H1 (cell line): Measurements from ENCODE around the gene GATAD2B. TPM values are rescaled to one million over a fixed set of nuclear protein-coding genes. Genes with fewer than 3 reads are reported as not detected.

Experiments
- CTCF ChIA-PET: fragments of 300-600 bp; sonication (Branson Sonifier 250); formaldehyde crosslinking; loops from one replicate; lab custom pipeline; 2021; ENCODE audit not compliant: partially characterized antibody; lab: Charles Lee
- POLR2A ChIA-PET: fragments of 300-600 bp; sonication (Branson Sonifier 250); formaldehyde crosslinking; loops from one replicate; lab custom pipeline; 2021; ENCODE audit warnings: inconsistent platforms; ENCODE audit not compliant: partially characterized antibody; lab: Charles Lee
- DNase-seq, 2 experiments: peaks; one replicate each; pipeline versions ENCODE4 v3.0.0 to v3.0.0-alpha.2; 2010 to 2022; ENCODE audit warnings: low spot score in 2 of 2, low read depth in 1 of 2, mixed read lengths in 1 of 2
- FAIRE-seq: peaks from 2 replicates; lab custom pipeline; 2011; peaks lifted over from hg19 to GRCh38; lab: Jason Lieb, UNC
- H2AFZ ChIP-seq: 2 replicates; pipeline ENCODE4 v1.8.1; 2012; ENCODE audit warnings: low read length, inconsistent platforms
- H2AK5ac ChIP-seq: 2 replicates; pipeline ENCODE4 v1.6.1; 2013; ENCODE audit warnings: low read depth, low read length
- H2BK120ac ChIP-seq: replicated peaks from 2 replicates; pipeline ENCODE3; 2013; ENCODE audit warnings: low read depth, low read length, inconsistent platforms
- H2BK12ac ChIP-seq: 2 replicates; pipeline ENCODE4 v1.6.1; 2013; ENCODE audit warnings: low read depth, low read length
- H2BK15ac ChIP-seq: 2 replicates; pipeline ENCODE4 v1.6.1; 2013; ENCODE audit warnings: low read length
- H2BK20ac ChIP-seq: 2 replicates; pipeline ENCODE4 v1.6.1; 2013; ENCODE audit warnings: low read length
- H2BK5ac ChIP-seq: 2 replicates; pipeline ENCODE4 v1.6.1; 2013; ENCODE audit warnings: low read depth, low read length
- H3K14ac ChIP-seq: 2 replicates; pipeline ENCODE4 v1.6.1; 2013; ENCODE audit warnings: inconsistent platforms; ENCODE audit not compliant: insufficient read length
- H3K18ac ChIP-seq: 2 replicates; pipeline ENCODE4 v1.6.1; 2013; ENCODE audit warnings: low read length; ENCODE audit errors: extremely low read depth
- H3K23ac ChIP-seq: 2 replicates; pipeline ENCODE4 v1.6.1; 2013; ENCODE audit warnings: inconsistent platforms; ENCODE audit not compliant: insufficient read length
- H3K23me2 ChIP-seq: 2 replicates; pipeline ENCODE4 v1.6.1; 2013; ENCODE audit warnings: low read depth, low read length
- H3K27ac ChIP-seq: 2 replicates; pipeline ENCODE4 v1.6.1; 2011; ENCODE audit warnings: low read depth, low read length, inconsistent platforms
- H3K27me3 ChIP-seq, 4 experiments: replicated peaks in 1 of 4; 1 replicate in 1 of 4; 2 replicates in 3 of 4; pipeline versions ENCODE4 v1.6.1 to v1.8.1; 2011 to 2013; ENCODE audit warnings: low read length in 3 of 4, mild to moderate bottlenecking in 3 of 4, inconsistent platforms in 2 of 4, mixed read lengths in 2 of 4, moderate library complexity in 1 of 4; ENCODE audit not compliant: control insufficient read depth in 3 of 4, insufficient read depth in 3 of 4; ENCODE audit errors: extremely low read depth in 1 of 4
- H3K36me3 ChIP-seq, 4 experiments: 2 replicates each; pipeline versions ENCODE4 v1.6.1 to v1.8.1; 2011 to 2013; ENCODE audit warnings: mild to moderate bottlenecking in 4 of 4, low read length in 3 of 4, moderate library complexity in 2 of 4, control low read depth in 1 of 4, inconsistent platforms in 1 of 4; ENCODE audit not compliant: insufficient read depth in 4 of 4, control insufficient read depth in 2 of 4
- H3K4ac ChIP-seq: replicated peaks from 2 replicates; pipeline ENCODE3; 2013; ENCODE audit warnings: low read length, low read depth, mixed read lengths, inconsistent platforms; ENCODE audit not compliant: insufficient read length
- H3K4me1 ChIP-seq, 4 experiments: replicated peaks in 1 of 4; 1 replicate in 1 of 4; 2 replicates in 3 of 4; pipeline versions ENCODE4 v1.6.1 to v1.8.1; 2011 to 2013; ENCODE audit warnings: low read length in 3 of 4, inconsistent platforms in 2 of 4, mixed read lengths in 1 of 4; ENCODE audit not compliant: insufficient read depth in 4 of 4, control insufficient read depth in 3 of 4
- H3K4me2 ChIP-seq, 2 experiments: 2 replicates each; pipeline versions ENCODE4 v1.6.1 to v1.8.1; 2011 to 2013; ENCODE audit warnings: low read depth in 2 of 2, low read length in 2 of 2, control low read depth in 1 of 2, inconsistent platforms in 1 of 2, mild to moderate bottlenecking in 1 of 2; ENCODE audit not compliant: insufficient read depth in 1 of 2
- H3K4me3 ChIP-seq, 4 experiments: fragments of 200-600, 300-600 bp in 1 of 4; sonication (generic), shearing (Covaris generic), sonication (Bioruptor Twin) in 1 of 4; 2 replicates each; pipeline versions ENCODE4 v1.5.1 to v1.8.1; 2011 to 2016; ENCODE audit warnings: low read length in 4 of 4, low read depth in 3 of 4, control low read depth in 2 of 4, inconsistent platforms in 2 of 4, mild to moderate bottlenecking in 2 of 4, mixed read lengths in 1 of 4, moderate library complexity in 1 of 4; ENCODE audit not compliant: insufficient read depth in 2 of 4; ENCODE audit errors: extremely low read depth in 1 of 4
- H3K56ac ChIP-seq: replicated peaks from 2 replicates; pipeline ENCODE3; 2013; ENCODE audit warnings: low read depth, mild to moderate bottlenecking, mixed read lengths, low read length, inconsistent platforms; ENCODE audit not compliant: insufficient read length
- H3K79me1 ChIP-seq: 2 replicates; pipeline ENCODE4 v1.6.1; 2013; ENCODE audit warnings: low read depth, low read length, control low read depth
- H3K79me2 ChIP-seq, 2 experiments: 2 replicates each; pipeline versions ENCODE4 v1.6.1 to v1.8.1; 2012 to 2013; ENCODE audit warnings: low read length in 2 of 2, mild to moderate bottlenecking in 2 of 2, inconsistent platforms in 1 of 2; ENCODE audit not compliant: insufficient read depth in 2 of 2, control insufficient read depth in 1 of 2
- H3K9ac ChIP-seq, 4 experiments: replicated peaks in 1 of 4; 1 replicate in 1 of 4; 2 replicates in 3 of 4; pipeline versions ENCODE4 v1.6.1 to v1.8.1; 2011 to 2013; ENCODE audit warnings: low read depth in 3 of 4, low read length in 3 of 4, control low read depth in 2 of 4, mild to moderate bottlenecking in 2 of 4, moderate library complexity in 2 of 4, inconsistent platforms in 1 of 4; ENCODE audit errors: extremely low read depth in 1 of 4
- H3K9me3 ChIP-seq, 2 experiments: 2 replicates each; pipeline versions ENCODE4 v1.6.1 to v1.8.1; 2012 to 2013; ENCODE audit warnings: mild to moderate bottlenecking in 2 of 2, moderate library complexity in 2 of 2, control low read depth in 1 of 2, inconsistent platforms in 1 of 2, low read depth in 1 of 2, low read length in 1 of 2, mixed read lengths in 1 of 2; ENCODE audit not compliant: insufficient read depth in 2 of 2
- H4K20me1 ChIP-seq, 2 experiments: replicated peaks in 1 of 2; 2 replicates each; pipeline versions ENCODE3 to v1.8.1; 2011 to 2013; ENCODE audit warnings: inconsistent platforms in 2 of 2, low read length in 2 of 2, mild to moderate bottlenecking in 1 of 2; ENCODE audit not compliant: insufficient read depth in 2 of 2, control insufficient read depth in 1 of 2
- H4K5ac ChIP-seq: 2 replicates; pipeline ENCODE4 v1.6.1; 2013; ENCODE audit warnings: low read length, low read depth, mixed read lengths, inconsistent platforms; ENCODE audit not compliant: insufficient read length
- H4K8ac ChIP-seq: 2 replicates; pipeline ENCODE4 v1.8.0; 2013; ENCODE audit warnings: mild to moderate bottlenecking, moderate library complexity, low read length, inconsistent platforms; ENCODE audit not compliant: insufficient read depth; ENCODE audit errors: extremely low read depth
- H4K91ac ChIP-seq: replicated peaks from 2 replicates; pipeline ENCODE3; 2013; ENCODE audit warnings: low read length, mixed read lengths, inconsistent platforms; ENCODE audit not compliant: insufficient read length
- CHD2 ChIP-seq: IDR thresholded peaks from 2 replicates; pipeline ENCODE4 v1.6.1; 2012; ENCODE audit warnings: low read length, improper control_type of control experiment
- CREB1 ChIP-seq: IDR thresholded peaks from 2 replicates; pipeline ENCODE4 v1.6.1; 2012; ENCODE audit warnings: inconsistent platforms
- EP300 ChIP-seq, 2 experiments: IDR thresholded peaks; 1 replicate in 1 of 2; 2 replicates in 1 of 2; pipeline ENCODE4 v1.6.1; 2011 to 2012; ENCODE audit warnings: low read depth in 2 of 2, low read length in 2 of 2, mild to moderate bottlenecking in 2 of 2, borderline replicate concordance in 1 of 2, inconsistent platforms in 1 of 2, moderate library complexity in 1 of 2
- EZH2 ChIP-seq: fragments of 200-600 bp; sonication (generic); IDR thresholded peaks from 2 replicates; pipeline ENCODE4 v1.7.1; 2012; ENCODE audit warnings: low read depth, mild to moderate bottlenecking, moderate library complexity, low read length, inconsistent platforms; ENCODE audit not compliant: severe bottlenecking
- HDAC6 ChIP-seq: IDR thresholded peaks from one replicate; pipeline ENCODE4 v1.7.1; 2012; ENCODE audit warnings: low read depth, mild to moderate bottlenecking, inconsistent platforms, low read length, moderate library complexity
- NRF1 ChIP-seq: IDR thresholded peaks from 2 replicates; pipeline ENCODE4 v1.6.1; 2011; ENCODE audit warnings: mild to moderate bottlenecking, low read depth, low read length, improper control_type of control experiment
- POLR2A ChIP-seq, 2 experiments: IDR thresholded peaks; 1 replicate in 1 of 2; 2 replicates in 1 of 2; pipeline ENCODE4 v1.6.1; 2011; ENCODE audit warnings: low read depth in 2 of 2, low read length in 2 of 2, mild to moderate bottlenecking in 2 of 2; ENCODE audit errors: control extremely low read depth in 1 of 2
- RNF2 ChIP-seq: fragments of 200-900, 300-1000 bp; sonication (generic); IDR thresholded peaks from 2 replicates; pipeline ENCODE4 v1.7.1; 2016; ENCODE audit warnings: borderline replicate concordance, low read depth, mild to moderate bottlenecking, antibody characterized with exemption, low read length; ENCODE audit not compliant: poor library complexity, severe bottlenecking; ENCODE audit errors: missing control alignments
- SIN3A ChIP-seq, 2 experiments: IDR thresholded peaks in 1 of 2; conservative IDR thresholded peaks in 1 of 2; 2 replicates each; pipeline ENCODE4 v1.6.1; 2011 to 2012; ENCODE audit warnings: low read length in 2 of 2, improper control_type of control experiment in 1 of 2, low read depth in 1 of 2, mild to moderate bottlenecking in 1 of 2
- SP2 ChIP-seq: IDR thresholded peaks from 2 replicates; pipeline ENCODE4 v1.6.1; 2012; ENCODE audit warnings: mild to moderate bottlenecking, low read length, inconsistent platforms
- SRF ChIP-seq: IDR thresholded peaks from 2 replicates; pipeline ENCODE4 v1.6.1; 2011; ENCODE audit warnings: mild to moderate bottlenecking, low read depth, low read length, moderate library complexity
- TAF7 ChIP-seq: optimal IDR thresholded peaks from 2 replicates; pipeline ENCODE3; 2011; ENCODE audit warnings: low read depth, mild to moderate bottlenecking, inconsistent platforms, low read length, moderate library complexity, borderline replicate concordance
- TEAD4 ChIP-seq: IDR thresholded peaks from 2 replicates; pipeline ENCODE4 v1.6.1; 2012; ENCODE audit warnings: low read depth, low read length, inconsistent platforms, mixed read lengths
- WGBS, 2 experiments: shearing (Covaris generic) in 1 of 2; methylation state at CpG; one replicate each; pipeline versions ENCODE4 v1.1.6 to v1.1.7; 2013 to 2015; ENCODE audit warnings: low lambda C conversion rate in 2 of 2, mixed read lengths in 2 of 2, inconsistent platforms in 1 of 2, low coverage in 1 of 2, missing lambda C conversion rate in 1 of 2; ENCODE audit not compliant: insufficient replicate concordance in 2 of 2, insufficient coverage in 1 of 2, insufficient read length in 1 of 2; ENCODE audit errors: extremely low coverage in 1 of 2, missing lambda C conversion rate in 1 of 2; 5-methylcytosine and 5-hydroxymethylcytosine counted together
- polyA plus RNA-seq, 7 experiments: library from polyadenylated mRNA; depleted of rRNA in 3 of 7; stranded (reverse) in 5 of 7; unstranded in 2 of 7; fragments of >200 nt in 5 of 7; fragments of 200-250 nt in 2 of 7; gene quantifications; 1 replicate in 5 of 7; 2 replicates in 1 of 7; 4 replicates in 1 of 7; pipeline versions ENCODE4 v1.2.1 to v1.2.3, GENCODE V29; 2011 to 2013; ENCODE audit warnings: missing spikeins in 2 of 7, mixed read lengths in 2 of 7
- total RNA-seq: library from RNA; stranded (reverse); fragmentation: NEBNext Ultra II Directional; extraction: Animal tissue kit (Norgen Biotek cat#: 25700); gene quantifications from 2 replicates; pipeline ENCODE4 v1.2.1, GENCODE V29; 2021

The GATAD2B gene
- total and polyA plus RNA-seq, 2 of the 8 experiments (the other 6 are each of a cell fraction or from before 2014, with no cell fraction given) = 8.4 to 39.1 TPM

DNA sequence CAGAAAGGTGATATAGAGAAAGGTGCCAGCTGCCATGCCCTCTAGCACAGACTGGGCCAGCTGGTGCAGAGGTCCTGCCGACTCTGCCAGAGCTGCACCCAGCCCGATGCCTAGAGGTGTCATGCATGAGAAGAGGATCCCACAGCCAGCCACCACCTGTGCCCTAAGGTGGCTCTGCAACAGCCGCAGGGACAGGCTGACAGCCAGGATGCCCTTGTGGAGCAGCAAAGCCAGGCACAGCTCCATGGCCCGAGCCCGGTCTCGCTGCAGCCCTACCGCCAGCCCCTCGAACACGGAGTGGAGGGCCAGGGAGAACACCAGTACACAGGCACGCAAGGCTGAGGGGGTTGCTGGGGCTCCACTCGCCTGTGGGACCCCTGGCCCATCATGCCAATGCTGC is 37.4 kb upstream of the GATAD2B start:
- H3K23ac ChIP-seq = no peak overlapping the region
- no peak overlapping the region for H3K4ac ChIP-seq
- WGBS, 2 experiments = 96% methylated on average over 10 of the region's 11 CpGs; no CpG with 5 or more reads in 1 of the 2 experiments

More for the DNA sequence above, 37.4 kb upstream of the GATAD2B start:
- FAIRE-seq = no peak
- no peak overlapping the region for H2BK12ac ChIP-seq
- no peak for DNase-seq
- ChIA-PET CTCF (interaction anchor here (1.5 to 1.9 kb wide), 2 partner anchors 15 to 134 kb away, joined by 3 to 4 read pairs; no protein-coding TSS in a partner anchor), POLR2A (interaction anchor here (0.9 to 15.7 kb wide), 6 partner anchors 13 to 184 kb away, joined by 3 to 454 read pairs (median 42); partner anchors contain the start of genes CREB3L4, DENND4B, JTB and RAB13)
- H4K5ac ChIP-seq = no peak overlapping the region
- no peak overlapping the region for H2BK5ac ChIP-seq
- H3K56ac ChIP-seq = no peak overlapping the region
- H2BK15ac ChIP-seq = no peak overlapping the region
- H2AK5ac ChIP-seq = no peak overlapping the region
- peaks cover 6 to 20% (median 12%) of the 10 kb centered on the region in 4 experiments for H3K4me1 ChIP-seq
- H4K20me1 ChIP-seq = peaks cover 5 to 9% of the 10 kb centered on the region in 2 experiments
- no peak overlapping the region for H4K8ac ChIP-seq
- no peak overlapping the region; a peak in 1 of 4 replicates for H3K4me2 ChIP-seq
- H4K91ac ChIP-seq = no peak overlapping the region
- no peaks in the 10 kb centered on the region for H3K27me3 ChIP-seq
- no peak overlapping the region for H3K14ac ChIP-seq
- no peak overlapping the region for H2BK20ac ChIP-seq
- peaks cover 36 to 54% of the 10 kb centered on the region in 2 experiments for H3K79me2 ChIP-seq
- H2BK120ac ChIP-seq = no peak overlapping the region
- no peak overlapping the region for H3K27ac ChIP-seq
- H3K79me1 ChIP-seq = peaks cover 23% of the 10 kb centered on the region
- H2AFZ ChIP-seq = no peak overlapping the region
- peaks cover 28% of the 10 kb centered on the region for H3K23me2 ChIP-seq
- H3K4me3 ChIP-seq = no peak overlapping the region
- H3K18ac ChIP-seq = no peak overlapping the region
- no peaks in the 10 kb centered on the region for H3K9me3 ChIP-seq
- no peak overlapping the region for H3K9ac ChIP-seq
- no peak for TF ChIP-seq HDAC6
- no peak for TF ChIP-seq NRF1
- no peak for TF ChIP-seq SP2
- no peak for TF ChIP-seq EZH2
- no peak for TF ChIP-seq CHD2
- no peak for TF ChIP-seq TEAD4
- no peak for TF ChIP-seq SIN3A (conservative IDR thresholded peaks at IDR 0.05 in 1 of 2, IDR thresholded peaks at IDR 0.05 in 1 of 2; ENCODE audit: low read depth in 1 of 2, low read length in 2 of 2)
- TF ChIP-seq POLR2A (IDR thresholded peaks at IDR 0.05; ENCODE audit: control extremely low read depth in 1 of 2, low read depth in 2 of 2, low read length in 2 of 2) = no peak
- no peak for TF ChIP-seq EP300 (IDR thresholded peaks at IDR 0.05; ENCODE audit: borderline replicate concordance in 1 of 2, low read depth in 2 of 2, low read length in 2 of 2)
- TF ChIP-seq CREB1 = no peak
- TF ChIP-seq RNF2 = no peak
- TF ChIP-seq TAF7 = no peak
- TF ChIP-seq SRF = no peak
- peaks cover 11 to 26% (median 19%) of the 10 kb centered on the region in 4 experiments for H3K36me3 ChIP-seq
